Activated CD4-positive, alpha-beta T cell treated with anti-CD3 and anti-CD28 coated beads for 24 hours (primary cell): ENCODE data around the gene HOTAIR.

Experiments
- DNase-seq, 2 donors: peaks; one replicate each; pipeline ENCODE4 v3.0.0-alpha.2; 2020; ENCODE audit warnings: low read depth in 2 of 2

HOTAIR gene

DNA sequence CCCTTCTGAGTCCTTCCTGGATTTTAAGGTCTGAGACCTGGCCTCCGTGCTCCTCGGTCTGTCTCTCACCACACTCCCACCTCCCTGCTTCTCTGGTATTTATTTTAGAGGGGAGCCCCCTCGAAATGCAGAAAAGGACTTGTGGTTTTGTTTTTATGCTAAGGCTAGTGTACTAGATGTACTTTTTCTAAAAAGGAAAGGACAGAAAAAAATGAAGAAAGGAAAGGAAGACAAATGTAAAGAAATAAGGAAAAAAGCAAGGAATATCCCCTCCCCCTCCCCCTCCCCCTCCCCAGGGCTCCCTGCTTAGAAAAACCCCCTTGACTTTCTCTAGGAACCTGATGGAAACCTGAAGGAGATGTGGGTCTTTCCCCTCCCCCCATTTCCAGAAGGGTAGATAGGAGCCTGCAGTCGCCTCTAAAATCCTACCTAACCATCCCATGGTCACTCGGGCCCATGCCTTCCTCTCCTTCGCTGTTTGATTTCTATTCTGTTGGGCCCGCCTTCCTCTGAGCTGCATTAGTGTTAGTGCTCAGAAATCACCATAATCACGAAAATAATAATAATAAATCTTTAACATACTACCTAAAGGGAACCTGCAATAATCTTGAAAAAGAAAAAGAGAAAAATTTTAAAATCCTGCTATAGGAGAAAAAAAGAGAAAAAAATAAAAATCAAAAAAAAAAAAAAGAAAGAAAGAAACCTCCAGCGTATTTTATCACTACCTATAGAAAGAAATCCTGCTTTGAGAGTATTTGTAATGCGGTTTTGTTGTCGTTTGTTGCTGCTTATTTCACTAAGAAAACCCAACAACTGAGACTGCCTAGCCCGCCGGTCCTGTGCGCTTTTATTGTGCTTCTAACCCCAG lies 37.1 kb upstream of the HOTAIR start:
- DNase-seq, result no peak

DNA sequence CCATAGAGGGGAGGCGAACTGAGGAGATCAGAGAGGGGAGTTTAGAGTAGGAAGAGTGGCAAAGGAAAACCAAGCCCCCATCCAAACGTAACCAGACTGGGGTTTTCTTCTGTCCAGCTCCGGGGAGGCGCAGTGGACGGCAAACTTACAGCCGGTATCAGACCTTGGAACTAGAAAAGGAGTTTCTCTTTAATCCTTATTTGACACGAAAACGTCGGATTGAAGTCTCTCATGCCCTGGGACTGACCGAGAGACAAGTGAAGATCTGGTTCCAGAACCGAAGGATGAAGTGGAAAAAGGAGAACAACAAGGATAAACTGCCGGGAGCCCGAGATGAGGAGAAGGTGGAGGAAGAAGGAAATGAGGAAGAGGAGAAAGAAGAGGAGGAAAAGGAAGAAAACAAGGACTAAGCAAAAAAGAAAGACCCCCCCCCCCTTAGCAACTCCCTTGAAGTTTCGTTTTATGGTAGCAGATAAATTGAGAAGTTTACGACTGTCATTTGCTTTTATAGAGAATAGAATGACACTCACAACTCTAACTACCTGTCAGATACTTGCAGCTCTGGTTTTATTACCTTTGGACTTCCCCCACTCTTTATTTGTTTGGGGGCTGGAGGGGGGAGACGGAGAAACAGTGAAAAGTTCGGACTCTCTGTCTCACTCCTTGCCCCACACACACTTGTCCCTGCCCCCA lies 36.4 kb upstream of the HOTAIR start:
- DNase-seq, result no peak

DNA sequence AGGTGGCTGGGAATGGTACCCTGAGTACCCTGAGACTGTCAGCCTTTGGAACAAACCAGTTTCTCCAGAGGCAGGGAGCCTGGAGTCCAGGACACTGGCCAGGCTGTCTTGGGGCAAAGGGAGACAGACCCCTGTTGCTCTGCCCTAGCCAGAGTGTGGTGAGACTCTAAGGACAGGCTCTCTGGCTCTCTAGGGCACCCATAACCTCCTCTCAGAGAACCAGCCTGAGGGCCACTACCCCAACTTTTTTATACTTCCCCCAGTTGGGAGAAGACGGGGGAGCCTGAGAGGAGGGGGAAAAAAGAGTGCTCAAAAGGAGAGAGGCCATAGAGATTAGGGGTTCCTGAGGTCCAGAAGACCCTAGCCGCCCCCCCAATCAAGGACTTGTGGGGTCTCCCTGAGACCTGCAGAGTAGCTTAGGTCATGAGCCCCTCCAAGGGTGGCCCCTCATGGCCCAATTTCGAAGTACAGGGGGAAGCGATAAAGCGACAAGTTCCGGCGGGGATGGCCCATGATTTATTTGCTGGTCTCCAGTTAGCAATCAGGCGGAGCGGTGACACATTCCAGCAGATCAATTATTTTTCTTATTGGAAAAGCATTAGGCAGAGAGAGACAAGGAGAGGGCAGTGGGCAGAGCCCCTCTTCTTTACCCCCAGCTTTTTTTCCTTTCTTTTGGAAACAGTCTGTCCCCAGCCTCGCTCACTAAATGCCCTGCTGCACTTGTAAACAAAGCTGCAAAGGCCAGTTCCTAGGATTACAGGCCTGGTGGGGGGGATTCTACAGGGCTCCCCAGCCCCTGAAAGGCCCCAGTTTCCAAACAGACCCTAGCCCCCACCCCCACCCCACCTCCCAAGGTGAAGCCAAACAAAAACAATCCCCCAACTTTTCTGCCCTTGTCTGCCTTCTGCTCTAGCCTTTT lies 35.6 kb upstream of the HOTAIR start:
- no peak for DNase-seq

DNA sequence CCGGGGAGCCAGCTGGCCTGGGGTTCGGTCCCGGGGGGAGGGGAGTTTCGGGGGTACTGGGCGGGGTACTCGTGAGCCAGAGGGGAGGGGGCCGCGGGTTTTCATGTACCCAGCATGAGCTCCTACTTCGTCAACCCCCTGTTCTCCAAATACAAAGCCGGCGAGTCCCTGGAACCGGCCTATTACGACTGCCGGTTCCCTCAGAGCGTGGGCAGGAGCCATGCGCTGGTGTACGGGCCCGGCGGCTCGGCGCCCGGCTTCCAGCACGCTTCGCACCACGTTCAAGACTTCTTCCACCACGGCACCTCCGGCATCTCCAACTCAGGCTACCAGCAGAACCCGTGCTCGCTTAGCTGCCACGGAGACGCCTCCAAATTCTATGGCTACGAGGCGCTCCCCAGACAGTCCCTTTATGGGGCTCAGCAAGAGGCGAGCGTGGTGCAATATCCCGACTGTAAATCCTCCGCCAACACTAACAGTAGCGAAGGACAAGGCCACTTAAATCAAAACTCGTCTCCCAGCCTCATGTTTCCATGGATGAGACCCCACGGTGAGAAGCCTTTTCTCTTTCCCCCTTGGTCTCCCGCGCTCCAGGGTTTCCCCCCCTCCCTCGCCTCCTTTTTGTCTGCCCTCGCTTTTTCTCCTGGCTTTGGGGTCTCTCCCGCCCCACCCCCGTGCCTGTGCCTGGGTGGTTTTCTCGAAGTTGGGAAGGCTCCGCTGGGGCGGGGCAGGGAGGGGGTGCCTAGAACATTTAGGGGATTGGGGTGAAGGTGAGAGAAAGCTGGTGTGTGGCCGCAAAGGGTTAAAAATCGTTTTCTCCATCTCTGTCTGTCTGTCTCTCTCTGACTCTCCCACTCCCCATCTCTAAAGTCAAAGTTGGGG lies 34.7 kb upstream of the HOTAIR start:
- no peak for DNase-seq

DNA sequence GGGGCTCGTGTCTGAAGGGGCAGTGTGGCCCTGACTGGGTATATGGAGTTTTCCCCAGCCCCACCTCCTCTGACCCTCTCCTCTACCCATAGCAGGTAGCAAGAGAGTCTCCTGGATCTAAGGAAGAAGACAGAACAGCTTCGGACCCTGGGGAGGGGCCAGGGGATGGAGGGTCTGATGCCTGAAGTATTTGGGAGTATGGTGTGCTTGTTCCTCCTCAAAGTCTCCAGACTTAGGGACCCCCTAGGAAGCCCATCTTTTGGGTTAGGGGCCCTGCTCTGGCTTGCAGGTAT lies 33.5 kb upstream of the HOTAIR start:
- no peak for DNase-seq

DNA sequence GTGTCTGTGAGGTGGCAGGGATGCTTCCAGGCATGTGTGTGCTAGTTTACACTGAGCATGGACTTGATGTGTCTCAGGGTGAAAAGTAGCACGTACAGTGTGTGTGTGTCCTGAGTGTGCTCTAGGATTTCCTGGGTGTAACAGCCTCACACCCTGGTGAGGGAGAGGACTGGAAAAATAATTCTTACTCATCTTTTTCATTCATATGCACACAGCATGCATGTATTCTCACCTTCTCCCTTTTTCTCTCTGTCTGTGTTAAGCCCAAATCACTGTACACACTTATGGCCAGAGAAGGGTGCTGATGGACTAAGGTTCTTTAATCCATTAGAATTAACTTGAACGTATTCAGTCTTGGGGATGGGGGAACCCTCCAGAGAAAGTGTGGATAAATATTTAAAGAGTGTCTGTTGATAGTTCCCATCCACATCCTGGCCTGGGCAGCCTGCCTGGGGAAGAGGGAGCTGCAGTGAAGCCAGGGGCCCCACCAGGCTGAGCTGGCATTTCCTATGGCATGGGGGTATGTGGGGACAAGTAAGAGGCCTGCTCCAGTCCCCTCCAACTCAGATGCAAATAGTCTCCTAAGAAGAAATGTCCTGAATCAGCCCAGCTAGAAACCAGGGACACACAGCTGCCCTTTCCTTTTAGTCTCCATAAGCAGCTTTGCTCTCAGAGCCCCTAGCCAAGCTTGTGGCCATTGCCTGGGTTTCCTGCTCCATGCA lies 32.9 kb upstream of the HOTAIR start:
- no peak for DNase-seq

DNA sequence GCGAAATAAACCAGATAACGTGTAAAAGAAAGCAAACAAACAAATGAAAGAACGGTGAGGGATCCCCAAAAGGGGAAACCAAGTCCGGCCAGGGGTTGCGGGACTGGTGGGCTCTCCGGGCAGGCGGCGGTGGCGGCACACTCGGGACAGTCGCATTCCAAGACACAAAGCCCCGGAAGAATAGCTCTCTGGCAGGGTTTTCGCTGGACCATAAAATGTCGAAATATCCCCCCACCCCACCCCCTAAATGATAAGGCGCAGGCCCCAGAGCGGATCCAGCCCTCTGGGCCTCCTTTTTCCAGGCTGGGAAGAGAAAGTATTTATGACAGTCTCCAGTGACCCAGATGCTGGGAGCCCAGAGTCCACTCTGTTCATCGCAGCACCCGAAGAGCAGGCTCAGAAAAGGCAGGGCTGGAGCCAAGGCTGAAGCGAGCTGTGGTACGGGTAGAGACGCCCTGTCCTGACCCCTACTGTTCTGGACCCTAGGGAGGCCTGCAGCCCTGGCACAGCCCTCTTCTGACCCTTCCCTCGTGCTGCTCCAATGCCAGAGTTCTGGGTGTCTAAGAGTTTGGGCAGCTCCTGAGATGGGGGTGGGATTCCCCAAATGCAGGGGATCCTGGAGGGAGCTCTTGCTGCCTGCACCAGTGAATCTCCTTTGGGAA lies 31.9 kb upstream of the HOTAIR start:
- DNase-seq, result no peak

DNA sequence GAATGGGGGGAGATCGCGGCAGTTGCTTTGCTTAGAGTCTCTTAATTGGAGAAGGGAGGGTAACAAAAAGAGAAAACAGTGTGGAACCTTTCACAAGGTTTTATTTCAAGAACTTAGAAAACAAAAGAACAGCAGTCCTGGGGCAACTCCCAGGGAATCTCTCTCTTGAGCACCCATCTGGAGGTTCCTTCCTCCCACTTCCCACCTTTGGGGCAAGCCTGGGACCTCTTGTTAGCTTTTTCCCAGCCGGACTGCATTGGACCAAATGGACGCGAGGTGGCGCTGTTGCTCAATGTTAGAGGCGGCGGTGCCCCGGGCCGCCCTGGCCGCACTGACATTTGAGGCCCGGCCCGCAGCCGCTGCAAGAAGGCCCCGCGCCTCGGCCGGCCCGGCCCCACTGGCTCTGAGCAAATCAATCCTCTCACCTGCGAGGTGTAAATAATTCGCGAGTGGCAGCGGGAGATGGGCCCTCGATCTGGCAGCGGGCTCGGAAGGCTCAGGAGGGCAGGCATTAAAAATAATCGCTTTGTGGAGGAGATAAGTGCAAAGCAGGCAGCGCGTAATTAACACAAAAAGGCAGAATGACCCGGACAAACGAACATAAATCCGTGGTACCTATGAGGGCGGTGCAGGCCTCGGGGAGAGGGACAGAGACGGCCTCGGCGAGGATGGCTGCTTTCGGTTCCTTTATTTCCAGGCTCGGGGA lies 31.3 kb upstream of the HOTAIR start:
- peak; percentile 72 to 81 for DNase-seq

DNA sequence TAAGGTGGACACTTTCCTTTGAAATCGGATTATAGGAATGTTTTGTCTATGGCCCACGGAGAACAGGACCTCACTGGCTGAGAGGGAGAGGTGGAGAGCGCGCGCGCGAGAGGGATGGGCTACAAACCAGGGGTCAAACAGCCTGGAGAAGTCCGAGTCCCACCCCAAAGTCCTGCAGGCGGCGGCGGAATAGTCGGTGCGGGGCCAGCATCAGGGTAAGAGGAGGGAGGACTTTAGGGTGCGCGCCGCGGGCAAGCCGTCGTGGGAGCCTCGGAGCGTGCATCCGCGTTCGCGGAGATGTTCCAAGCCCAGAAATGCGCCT lies 30.7 kb upstream of the HOTAIR start:
- DNase-seq, result no peak

DNA sequence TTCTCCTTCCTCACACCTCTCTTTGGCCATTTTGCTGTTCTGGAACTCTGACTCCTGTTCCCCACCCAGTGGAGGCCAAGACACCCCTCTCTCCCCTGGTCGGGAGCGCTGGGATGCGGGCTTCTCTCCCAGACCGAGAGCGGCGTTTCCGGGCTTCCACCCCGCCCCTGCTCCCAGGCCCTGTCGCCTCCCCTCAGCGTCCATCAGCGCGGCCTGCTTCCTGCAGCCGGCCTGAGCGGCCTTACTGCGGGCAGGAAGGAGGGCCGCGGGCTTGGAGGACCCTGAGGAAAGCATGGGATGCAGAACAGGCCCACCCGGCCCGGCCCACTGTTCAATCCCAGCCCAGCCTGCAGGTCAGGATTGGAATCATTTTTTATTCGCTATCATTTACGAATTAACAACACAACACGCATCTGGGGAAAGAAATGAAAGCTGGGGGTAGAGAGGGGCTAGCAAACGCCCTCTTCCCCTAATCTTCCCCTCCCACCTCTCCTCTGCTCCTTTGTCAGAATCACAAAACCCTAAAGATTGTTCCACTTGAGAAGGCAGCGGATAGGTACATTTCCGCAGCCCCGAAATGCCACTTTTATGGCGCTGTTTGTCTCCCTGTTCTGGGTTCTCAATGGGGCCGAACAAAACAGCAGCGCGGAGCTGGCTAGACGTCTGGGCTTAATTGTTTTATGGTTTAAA lies 30.2 kb upstream of the HOTAIR start:
- DNase-seq, result no peak

DNA sequence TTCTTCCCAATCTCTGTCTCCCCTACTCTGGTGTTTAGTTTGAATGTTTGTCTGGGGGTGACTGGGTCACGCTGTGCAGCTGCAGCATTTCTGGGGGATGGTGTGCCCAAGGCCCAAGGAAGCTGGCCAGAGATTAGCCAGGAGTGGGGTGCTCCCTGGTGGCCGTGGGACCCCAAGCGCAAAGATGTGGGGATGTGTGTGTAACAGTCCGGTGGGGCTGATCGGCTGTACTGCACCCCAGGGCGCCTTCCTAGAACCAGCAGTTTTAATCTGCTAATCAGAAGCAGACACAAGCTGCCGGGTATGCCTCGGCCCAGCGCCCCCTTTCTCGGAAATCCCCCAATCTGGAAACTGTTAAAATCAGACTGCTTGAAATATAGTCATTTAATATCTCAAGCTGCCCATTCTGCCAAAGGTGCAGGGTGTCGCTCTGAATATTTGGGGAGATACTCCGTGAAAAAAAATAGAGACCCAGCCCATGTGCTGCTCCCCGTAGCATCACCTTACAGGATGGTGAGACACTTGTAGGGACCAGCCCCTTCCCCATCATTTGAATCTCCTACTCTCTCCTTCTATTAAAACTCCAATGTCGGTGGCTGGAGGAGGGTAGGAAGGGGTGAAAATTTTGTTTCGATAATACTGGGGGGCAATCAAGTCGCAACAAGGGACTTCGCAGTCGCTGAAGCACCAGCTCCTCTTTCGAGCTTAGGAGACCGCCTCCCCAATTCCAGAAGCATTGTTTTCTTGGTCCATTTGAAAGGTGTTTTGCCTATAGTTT lies 29.5 kb upstream of the HOTAIR start:
- no peak for DNase-seq

DNA sequence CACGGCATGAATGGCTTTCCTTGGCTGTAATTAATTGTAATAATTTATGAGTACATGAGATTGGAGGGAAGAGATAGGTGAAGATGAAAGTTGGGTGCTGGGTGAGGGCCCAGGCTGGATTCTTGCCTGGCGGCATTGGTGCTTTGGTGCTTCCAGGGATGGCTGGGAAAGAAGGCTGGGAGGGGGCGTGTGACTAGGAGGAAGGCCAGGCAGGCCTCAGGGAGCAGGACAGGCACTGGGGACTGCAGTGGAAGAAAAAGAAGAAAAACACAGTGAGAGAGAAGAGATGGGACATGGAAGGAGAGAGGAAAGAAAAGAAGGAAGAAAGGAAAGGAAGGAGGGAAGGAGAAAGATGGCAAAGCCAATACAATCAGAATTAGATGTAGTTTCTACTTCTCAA lies 28.9 kb upstream of the HOTAIR start:
- no peak for DNase-seq

DNA sequence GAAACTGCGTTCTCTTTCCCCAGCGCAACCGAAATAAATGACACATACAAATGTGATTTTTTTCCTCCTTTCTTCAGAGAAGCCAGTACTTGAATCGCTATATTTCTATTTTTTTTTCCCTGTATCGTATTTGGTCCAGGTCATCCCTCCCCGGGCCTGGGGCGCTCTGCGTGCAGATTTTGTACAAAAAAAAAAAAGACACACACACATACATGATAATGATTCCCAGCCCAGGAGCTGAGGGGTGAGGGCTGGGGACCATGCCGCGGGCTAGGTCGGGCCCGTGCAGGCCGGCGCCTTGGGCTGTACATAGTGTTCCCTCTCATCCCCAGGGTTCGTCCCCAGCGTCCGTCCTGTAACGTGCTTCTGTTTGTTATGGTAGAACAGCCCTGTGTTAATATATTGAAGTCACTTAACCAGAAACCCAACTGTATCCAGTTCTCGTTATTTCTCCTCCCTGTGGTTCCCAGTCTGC lies 28.2 kb upstream of the HOTAIR start:
- DNase-seq, result no peak

DNA sequence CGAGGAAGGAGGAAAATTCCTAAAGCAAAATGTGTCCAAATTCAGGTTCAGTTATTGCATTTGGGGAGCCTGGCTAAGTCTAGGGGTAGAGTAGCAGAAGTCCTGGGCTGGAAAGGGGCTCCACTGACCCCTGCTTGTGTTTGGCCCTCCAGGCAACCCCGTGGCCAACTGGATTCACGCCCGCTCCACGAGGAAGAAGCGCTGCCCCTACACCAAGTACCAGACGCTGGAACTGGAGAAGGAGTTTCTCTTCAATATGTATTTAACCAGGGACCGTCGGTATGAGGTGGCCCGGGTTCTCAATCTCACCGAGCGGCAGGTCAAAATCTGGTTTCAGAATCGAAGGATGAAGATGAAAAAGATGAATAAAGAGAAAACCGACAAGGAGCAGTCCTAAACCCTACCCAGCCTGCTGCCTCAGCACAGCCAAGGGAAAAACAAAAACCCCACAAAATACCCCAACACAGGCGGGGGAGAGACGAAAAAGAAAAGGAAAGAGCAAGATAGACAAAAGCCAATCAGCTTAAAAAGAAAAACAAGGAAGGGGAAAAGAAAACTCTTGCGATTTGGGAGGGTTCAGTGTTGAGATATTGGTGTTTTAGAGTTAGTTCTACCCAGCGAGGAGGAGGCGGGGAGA lies 27.6 kb upstream of the HOTAIR start:
- DNase-seq, result no peak

DNA sequence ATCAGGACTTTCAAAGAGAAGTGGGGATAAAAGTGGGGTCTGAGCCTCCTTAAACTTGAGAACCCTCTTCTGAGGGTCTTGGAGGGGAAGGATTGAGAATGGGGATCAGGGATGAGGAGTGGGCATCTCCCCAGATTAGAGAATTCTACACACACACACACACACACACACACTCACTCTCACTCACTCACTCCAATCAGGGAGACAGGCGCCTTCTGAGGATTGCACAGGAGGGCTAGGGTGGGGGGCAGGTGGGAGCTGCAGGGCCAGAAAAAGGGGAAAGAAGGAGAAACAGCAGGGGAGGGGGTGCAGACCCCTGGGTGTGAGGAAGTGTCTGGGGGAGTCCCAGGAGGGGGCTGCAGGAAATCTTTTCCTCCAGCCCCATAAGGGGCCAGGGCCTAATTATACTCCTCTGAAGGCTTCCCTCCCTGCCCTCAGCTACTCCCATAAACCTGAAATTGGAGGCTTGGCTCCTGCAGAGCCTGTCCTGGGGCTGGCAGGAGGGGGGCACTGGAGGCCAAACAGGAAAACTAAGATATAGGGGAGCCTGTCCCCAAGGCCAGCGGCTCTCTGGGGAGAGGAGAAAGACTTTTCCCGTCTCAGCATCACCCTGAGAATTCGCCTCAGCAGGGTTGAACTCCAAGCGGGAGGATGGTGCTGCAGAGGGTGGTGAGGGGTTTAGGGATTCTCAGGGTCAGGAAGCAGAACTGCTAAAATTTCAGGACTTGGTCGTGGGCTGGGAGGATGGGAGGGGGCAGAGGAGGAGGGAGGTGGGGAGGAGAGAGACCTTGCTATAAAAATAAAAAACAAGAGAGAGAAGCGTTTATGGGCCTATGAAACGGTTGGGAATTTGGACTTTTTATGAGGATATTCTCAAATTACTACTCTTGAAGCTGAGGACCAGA lies 26.8 kb upstream of the HOTAIR start:
- no peak for DNase-seq
